ENCODE data around the gene COX7A1. TPM values are rescaled to one million over a fixed set of nuclear protein-coding genes. Genes with fewer than 3 reads are reported as not detected.

The COX7A1 gene
- total and polyA plus RNA-seq, 10 of the 15 experiments (the other 5 are each of a cell fraction or from before 2014, with no cell fraction given): not detected

- ChIA-PET RAD21 (ENCODE audit: unreplicated experiment) (interaction anchor here (2.0 kb wide), 1 partner anchor 12 kb away, joined by 9 read pairs; no protein-coding TSS in a partner anchor), CTCF (interaction anchor here (0.6 to 6.3 kb wide), 3 partner anchors 12 to 78 kb away, joined by 3 to 37 read pairs (median 3); no protein-coding TSS in a partner anchor), POLR2A (interaction anchor here (0.5 to 2.0 kb wide), 6 partner anchors 12 to 1142 kb away, joined by 3 to 12 read pairs (median 3); partner anchors contain the start of genes POLR2I and TBCB), SMC1A (ENCODE audit: uncharacterized antibody, unreplicated experiment) (interaction anchor here (2.0 kb wide), 1 partner anchor 12 kb away, joined by 5 read pairs; no protein-coding TSS in a partner anchor)
- DNase-seq (ENCODE audit: low read depth, low spot score) (peak; percentile 88), ATAC-seq (peak; percentile 88), FAIRE-seq (peak; percentile 31)
- peaks cover 16% of the 10 kb centered on the region for H3K79me2 ChIP-seq (ENCODE audit: control insufficient read depth, insufficient read depth, low read length)
- TSS peak; percentile 90 for BruUV-seq (replicated peaks)
- peak within 1 kb of the TSS; percentile 97 for H3K9ac ChIP-seq (ENCODE audit: control insufficient read depth, insufficient read depth, low read length)
- peak within 1 kb of the TSS; percentile 96 for H3K4me3 ChIP-seq
- no peaks in the 10 kb centered on the region for H3K27me3 ChIP-seq (replicated peaks in 1 of 2; ENCODE audit: control insufficient read depth in 2 of 2, insufficient read depth in 2 of 2, low read length in 1 of 2)
- no peaks in the 10 kb centered on the region for H3K9me3 ChIP-seq (replicated peaks; ENCODE audit: control insufficient read depth, insufficient read depth, low read length)
- WGBS (ENCODE audit: insufficient coverage, insufficient replicate concordance, low lambda C conversion rate, missing lambda C conversion rate): 2% methylated on average over 75 of the region's 75 CpGs
- peaks cover 4% of the 10 kb centered on the region in 2 experiments; a peak in 3 of 4 replicates for H3K36me3 ChIP-seq (ENCODE audit: control insufficient read depth in 2 of 2, insufficient read depth in 2 of 2, low read length in 1 of 2)
- H2AFZ ChIP-seq (ENCODE audit: control insufficient read depth, low read depth, low read length): peak within 1 kb of the TSS; percentile 70
- peaks cover 10% of the 10 kb centered on the region; the same call in 1 of the 2 replicates for H3K4me1 ChIP-seq (ENCODE audit: control insufficient read depth, insufficient read depth, low read length)
- peak within 1 kb of the TSS; percentile 83 for H3K4me2 ChIP-seq (ENCODE audit: control insufficient read depth, insufficient read depth)
- peaks cover 6% of the 10 kb centered on the region for H4K20me1 ChIP-seq (ENCODE audit: control insufficient read depth, insufficient read depth)
- peak within 1 kb of the TSS; percentile 98 for H3K27ac ChIP-seq (ENCODE audit: control insufficient read depth, insufficient read depth)
- in situ Hi-C loops (cut with MboI): loop anchor here (10.0 kb wide), 1 partner anchor 1455 kb away; the partner anchor contains the start of genes ZNF540 and ZNF571
- intact Hi-C loops (cut with micrococcal nuclease; ENCODE audit: unreplicated experiment): no loop called here
- TF ChIP-seq POLR2AphosphoS2 (IDR thresholded peaks at IDR 0.05; ENCODE audit: low read depth, low read length): peak; percentile 60; the same call in 1 of the 2 replicates
- no peak for TF ChIP-seq GABPA (IDR thresholded peaks at IDR 0.05; ENCODE audit: low read depth)
- no peak for TF ChIP-seq BCLAF1 (IDR thresholded peaks at IDR 0.05)
- TF ChIP-seq E4F1 (IDR thresholded peaks at IDR 0.05; ENCODE audit: borderline replicate concordance, partially characterized antibody): peak; percentile 86
- 0 out of 2 replicates have a peak, but pooled peaks have one; percentile 25 for TF ChIP-seq STAT1 (conservative IDR thresholded peaks at IDR 0.05)
- TF ChIP-seq KAT2A (conservative IDR thresholded peaks at IDR 0.05; ENCODE audit: control insufficient read depth, low read depth, low read length): no peak
- peak; percentile 57; the same call in 1 of the 2 replicates for TF ChIP-seq JUND (IDR thresholded peaks at IDR 0.05; ENCODE audit: low read depth, low read length)
- TF ChIP-seq, protein P1, sequence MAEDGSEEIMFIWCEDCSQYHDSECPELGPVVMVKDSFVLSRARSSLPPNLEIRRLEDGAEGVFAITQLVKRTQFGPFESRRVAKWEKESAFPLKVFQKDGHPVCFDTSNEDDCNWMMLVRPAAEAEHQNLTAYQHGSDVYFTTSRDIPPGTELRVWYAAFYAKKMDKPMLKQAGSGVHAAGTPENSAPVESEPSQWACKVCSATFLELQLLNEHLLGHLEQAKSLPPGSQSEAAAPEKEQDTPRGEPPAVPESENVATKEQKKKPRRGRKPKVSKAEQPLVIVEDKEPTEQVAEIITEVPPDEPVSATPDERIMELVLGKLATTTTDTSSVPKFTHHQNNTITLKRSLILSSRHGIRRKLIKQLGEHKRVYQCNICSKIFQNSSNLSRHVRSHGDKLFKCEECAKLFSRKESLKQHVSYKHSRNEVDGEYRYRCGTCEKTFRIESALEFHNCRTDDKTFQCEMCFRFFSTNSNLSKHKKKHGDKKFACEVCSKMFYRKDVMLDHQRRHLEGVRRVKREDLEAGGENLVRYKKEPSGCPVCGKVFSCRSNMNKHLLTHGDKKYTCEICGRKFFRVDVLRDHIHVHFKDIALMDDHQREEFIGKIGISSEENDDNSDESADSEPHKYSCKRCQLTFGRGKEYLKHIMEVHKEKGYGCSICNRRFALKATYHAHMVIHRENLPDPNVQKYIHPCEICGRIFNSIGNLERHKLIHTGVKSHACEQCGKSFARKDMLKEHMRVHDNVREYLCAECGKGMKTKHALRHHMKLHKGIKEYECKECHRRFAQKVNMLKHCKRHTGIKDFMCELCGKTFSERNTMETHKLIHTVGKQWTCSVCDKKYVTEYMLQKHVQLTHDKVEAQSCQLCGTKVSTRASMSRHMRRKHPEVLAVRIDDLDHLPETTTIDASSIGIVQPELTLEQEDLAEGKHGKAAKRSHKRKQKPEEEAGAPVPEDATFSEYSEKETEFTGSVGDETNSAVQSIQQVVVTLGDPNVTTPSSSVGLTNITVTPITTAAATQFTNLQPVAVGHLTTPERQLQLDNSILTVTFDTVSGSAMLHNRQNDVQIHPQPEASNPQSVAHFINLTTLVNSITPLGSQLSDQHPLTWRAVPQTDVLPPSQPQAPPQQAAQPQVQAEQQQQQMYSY (CRISPR knock-in tag; IDR thresholded peaks at IDR 0.05): no peak
- TF ChIP-seq ETV6 (conservative IDR thresholded peaks at IDR 0.05 in 1 of 2, IDR thresholded peaks at IDR 0.05 in 1 of 2; ENCODE audit: borderline replicate concordance in 1 of 2, low read depth in 1 of 2): no peak
- no peak for TF ChIP-seq ZNF622 (IDR thresholded peaks at IDR 0.05)
- no peak for TF ChIP-seq SREBF1 (IDR thresholded peaks at IDR 0.05; ENCODE audit: low read length)
Observed at GRCh38 chr19:36139473-36140303, 12.6 kb downstream of the COX7A1 start, which contains the start of gene CAPNS1. Gene CAPNS1, plus strand, starts transcription at chr19:36140066. Its CDS starts 946 bp downstream, at chr19:36141012.

All from GM12878 (cell line).